B cell (primary cell): Measurements from ENCODE around the gene MAP4K4.

ENCODE experiments used
- EZH2 ChIP-seq: IDR thresholded peaks from 2 replicates; pipeline ENCODE4 v1.6.1; 2012; ENCODE audit warnings: borderline replicate concordance, low read depth, mild to moderate bottlenecking, moderate library complexity, low read length; ENCODE audit not compliant: insufficient read depth, poor library complexity, severe bottlenecking
- TF ChIP-seq, protein P1 (sequence below): fragments of 200-600 bp; IDR thresholded peaks from one replicate; pipeline ENCODE4 v1.8.0; 2022; ENCODE audit warnings: antibody characterized with exemption, mild to moderate bottlenecking

- TF ChIP-seq EZH2, result no peak
- TF ChIP-seq, protein P1, sequence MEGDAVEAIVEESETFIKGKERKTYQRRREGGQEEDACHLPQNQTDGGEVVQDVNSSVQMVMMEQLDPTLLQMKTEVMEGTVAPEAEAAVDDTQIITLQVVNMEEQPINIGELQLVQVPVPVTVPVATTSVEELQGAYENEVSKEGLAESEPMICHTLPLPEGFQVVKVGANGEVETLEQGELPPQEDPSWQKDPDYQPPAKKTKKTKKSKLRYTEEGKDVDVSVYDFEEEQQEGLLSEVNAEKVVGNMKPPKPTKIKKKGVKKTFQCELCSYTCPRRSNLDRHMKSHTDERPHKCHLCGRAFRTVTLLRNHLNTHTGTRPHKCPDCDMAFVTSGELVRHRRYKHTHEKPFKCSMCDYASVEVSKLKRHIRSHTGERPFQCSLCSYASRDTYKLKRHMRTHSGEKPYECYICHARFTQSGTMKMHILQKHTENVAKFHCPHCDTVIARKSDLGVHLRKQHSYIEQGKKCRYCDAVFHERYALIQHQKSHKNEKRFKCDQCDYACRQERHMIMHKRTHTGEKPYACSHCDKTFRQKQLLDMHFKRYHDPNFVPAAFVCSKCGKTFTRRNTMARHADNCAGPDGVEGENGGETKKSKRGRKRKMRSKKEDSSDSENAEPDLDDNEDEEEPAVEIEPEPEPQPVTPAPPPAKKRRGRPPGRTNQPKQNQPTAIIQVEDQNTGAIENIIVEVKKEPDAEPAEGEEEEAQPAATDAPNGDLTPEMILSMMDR, result no peak
These were observed 146.6 kb downstream of the MAP4K4 start for GRCh38 chr2:101844055-101844635.
